CD4-positive, alpha-beta T cell treated with Interferon gamma for 1 hour (primary cell): ENCODE data around the gene HBA2.
A peak's percentile ranks its signal among the peaks of the same experiment; 100 is the strongest.
"Not testable (repeated sequence)": the region's sequence is repeated elsewhere in the genome, so short reads cannot be mapped to it uniquely, and the experiment has no call there.

ENCODE experiments used
- DNase-seq: peaks from one replicate; pipeline ENCODE4 v3.0.0-alpha.2; 2020

The HBA2 gene

DNA sequence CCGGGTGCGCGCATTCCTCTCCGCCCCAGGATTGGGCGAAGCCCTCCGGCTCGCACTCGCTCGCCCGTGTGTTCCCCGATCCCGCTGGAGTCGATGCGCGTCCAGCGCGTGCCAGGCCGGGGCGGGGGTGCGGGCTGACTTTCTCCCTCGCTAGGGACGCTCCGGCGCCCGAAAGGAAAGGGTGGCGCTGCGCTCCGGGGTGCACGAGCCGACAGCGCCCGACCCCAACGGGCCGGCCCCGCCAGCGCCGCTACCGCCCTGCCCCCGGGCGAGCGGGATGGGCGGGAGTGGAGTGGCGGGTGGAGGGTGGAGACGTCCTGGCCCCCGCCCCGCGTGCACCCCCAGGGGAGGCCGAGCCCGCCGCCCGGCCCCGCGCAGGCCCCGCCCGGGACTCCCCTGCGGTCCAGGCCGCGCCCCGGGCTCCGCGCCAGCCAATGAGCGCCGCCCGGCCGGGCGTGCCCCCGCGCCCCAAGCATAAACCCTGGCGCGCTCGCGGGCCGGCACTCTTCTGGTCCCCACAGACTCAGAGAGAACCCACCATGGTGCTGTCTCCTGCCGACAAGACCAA is at the start of gene HBA2:
Gene HBA2 (plus strand): TSS at position 503 of the 568 bp plus-strand sequence. CDS start 37 bp downstream, at position 540.
- DNase-seq: not testable (repeated sequence)

DNA sequence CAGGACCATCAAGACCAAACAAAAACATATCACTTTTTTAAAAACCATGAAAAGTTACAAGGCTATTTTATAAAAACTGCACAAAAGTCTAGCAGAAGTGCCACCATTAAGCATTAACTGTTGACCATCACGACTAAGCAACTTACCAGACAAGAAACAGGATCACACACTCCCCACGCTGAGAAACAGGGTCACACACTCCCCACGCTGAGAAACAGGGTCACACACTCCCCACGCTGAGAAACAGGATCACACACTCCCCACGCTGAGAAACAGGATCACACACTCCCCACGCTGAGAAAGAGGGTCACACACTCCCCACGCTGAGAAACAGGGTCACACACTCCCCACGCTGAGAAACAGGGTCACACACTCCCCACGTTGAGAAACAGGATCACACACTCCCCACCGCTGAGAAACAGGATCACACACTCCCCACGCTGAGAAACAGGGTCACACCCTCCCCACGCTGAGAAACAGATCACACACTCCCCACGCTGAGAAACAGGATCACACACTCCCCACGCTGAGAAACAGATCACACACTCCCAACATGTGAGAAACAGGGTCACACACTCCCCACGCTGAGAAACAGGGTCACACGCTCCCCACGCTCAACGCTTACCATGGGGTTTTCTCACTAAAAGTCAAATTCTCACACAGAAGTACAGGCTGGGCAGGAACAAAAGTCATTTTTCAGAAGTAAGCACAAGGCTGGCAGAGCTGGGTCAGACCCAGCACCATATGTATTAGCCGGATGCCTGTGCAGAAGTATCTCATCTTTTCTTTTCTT is 48.9 kb upstream of the HBA2 start:
- peak; percentile 13 for DNase-seq

DNA sequence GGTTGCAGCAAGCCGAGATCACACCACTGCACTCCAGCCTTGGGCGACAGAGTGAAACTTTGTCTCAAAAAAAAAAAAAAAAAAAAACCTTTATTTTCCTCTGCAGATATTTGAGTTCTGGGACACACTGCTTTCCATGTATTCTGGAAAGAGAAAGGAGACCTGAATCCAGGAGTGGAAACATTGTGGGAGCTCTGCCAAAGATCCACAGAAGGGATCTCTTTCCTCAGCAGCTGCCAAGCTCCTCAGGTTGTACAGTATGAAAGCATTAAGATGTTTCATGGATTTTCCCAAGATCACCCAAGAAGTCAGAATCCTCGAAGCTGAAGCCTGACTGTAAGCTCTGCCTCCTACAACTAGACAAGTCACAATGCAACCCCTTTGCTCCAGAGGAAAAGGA is 47.7 kb upstream of the HBA2 start:
- no peak for DNase-seq

DNA sequence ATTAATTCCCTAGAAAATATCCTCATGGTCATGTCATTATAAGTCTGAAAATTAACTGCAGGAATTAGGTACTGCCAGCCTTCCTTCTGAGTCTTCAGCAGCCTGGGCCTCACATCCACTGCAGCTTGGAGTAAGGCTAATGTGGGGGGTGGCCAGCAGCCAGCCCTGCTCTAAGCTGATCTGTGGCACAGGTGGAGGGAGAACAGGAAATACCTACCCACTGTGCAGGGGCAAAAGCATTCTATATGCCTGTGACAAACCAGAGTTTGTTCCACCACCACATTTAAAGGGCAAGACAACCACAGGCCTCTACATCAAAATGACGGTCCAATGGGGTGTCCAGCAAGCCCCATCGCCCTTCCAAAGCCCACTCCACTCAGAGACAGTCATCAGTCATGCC is 43.6 kb upstream of the HBA2 start:
- DNase-seq: no peak

DNA sequence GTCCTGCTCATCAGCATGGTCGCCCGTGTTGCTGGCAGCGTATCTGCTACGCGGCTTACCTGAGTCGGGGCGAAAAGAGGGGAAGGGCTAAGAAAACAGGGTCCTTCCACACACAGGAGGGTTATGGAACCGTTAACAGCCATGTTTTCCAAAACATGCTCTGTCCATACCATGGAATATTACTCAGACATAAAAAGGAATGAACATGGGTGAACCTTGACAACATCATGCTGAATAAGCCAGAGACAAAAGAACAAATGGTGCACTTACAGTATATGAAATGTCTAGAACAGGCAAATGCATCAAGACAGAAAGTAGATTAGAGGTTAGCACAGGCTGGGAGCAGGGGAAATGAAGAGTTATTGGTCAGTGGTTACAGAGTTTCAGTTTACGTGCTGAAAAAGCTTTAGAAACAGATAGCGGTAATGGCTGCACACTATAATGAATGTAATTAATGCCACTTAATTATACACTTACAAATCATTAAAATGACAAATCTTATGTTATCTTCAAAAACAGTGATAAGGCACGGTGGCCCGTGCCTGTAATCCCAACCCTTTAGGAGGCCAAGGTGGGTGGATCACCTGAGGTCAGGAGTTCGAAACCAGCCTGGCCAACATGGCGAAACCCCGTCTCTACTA is 42.0 kb upstream of the HBA2 start:
- no peak for DNase-seq

DNA sequence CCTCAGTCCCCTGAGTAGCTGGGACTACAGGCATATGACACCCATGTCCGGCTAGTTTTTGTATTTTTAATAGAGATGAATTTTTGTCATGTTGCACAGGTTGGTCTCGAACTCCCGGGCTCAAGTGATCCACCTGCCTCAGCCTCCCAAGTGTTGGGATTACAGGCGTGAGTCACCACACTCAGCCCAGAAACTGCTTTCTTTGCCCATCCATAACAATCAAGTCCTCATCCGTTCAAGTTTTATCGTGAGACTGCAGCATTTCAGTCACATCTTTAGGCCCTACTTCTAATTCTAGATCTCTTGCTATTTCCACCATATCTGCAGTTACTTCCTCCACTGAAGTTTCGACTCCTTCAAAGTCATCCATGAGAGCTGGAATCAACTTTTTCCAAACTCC is 40.6 kb upstream of the HBA2 start:
- DNase-seq: no peak

DNA sequence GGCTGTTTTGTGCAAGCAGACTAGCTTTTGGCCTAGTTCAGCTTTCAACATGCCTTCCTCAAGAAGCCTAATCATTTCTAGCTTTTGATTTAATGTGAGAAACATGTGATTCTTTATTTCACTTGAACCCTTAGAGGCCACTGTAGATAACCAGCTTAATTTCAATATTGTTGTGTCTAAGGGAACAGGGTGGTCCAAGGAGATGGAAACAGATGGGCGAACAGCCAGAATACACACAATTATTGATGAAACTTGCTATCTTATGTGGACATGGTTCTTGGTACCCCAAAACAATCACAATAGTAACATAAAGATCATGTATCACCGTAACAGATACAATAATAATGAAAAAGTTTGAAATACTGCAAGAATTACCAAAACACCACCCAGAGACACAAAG is 39.0 kb upstream of the HBA2 start:
- no peak for DNase-seq

DNA sequence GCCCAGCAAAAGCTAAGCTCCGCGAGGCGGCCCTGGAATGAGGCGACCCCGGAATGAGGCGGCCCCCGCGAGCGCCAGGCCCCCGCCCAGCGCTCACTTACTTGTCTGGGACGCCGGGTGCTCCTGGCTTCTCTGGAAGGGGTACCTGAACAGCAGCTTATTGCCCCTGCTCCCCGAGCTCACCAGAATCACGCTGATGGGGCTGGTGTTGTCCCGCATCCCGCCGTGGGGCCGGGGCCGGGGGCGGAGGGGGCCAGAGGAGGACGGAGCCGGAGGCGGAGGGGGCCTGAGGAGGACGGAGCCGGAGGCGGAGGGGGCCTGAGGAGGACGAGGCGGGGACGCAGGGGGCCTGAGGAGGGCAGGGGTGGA is 34.6 kb upstream of the HBA2 start:
- no peak for DNase-seq

DNA sequence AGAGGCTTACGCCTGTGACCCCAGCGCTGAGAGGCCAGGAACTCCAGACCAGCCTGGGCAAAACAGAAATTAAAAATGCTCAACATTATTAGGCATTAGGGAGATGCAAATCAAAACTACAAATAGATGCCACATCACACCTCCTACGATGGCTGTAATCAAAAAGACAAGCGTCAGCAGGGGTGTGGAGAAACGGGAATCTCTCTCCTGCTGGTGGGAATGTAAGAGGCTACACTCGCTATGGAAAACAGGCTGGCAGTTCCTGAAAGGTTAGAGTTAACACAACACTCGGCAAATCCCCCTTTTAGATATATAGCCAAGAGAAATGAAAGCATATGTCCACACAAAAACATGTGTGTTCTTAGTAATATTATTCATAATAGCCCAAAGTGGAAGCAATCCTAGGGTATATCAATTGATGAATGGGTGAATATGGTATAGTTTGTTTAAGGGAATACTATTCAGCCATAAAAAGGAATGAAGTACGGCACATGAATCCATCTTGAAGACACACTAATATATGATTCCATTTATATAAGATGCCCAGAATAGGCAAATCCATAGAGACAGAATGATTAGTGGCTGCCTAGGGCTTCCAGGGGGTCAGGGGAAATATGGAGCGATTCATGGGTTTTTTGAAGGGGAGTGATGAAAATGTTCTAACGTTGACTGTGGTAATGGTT is 32.4 kb upstream of the HBA2 start:
- no peak for DNase-seq

DNA sequence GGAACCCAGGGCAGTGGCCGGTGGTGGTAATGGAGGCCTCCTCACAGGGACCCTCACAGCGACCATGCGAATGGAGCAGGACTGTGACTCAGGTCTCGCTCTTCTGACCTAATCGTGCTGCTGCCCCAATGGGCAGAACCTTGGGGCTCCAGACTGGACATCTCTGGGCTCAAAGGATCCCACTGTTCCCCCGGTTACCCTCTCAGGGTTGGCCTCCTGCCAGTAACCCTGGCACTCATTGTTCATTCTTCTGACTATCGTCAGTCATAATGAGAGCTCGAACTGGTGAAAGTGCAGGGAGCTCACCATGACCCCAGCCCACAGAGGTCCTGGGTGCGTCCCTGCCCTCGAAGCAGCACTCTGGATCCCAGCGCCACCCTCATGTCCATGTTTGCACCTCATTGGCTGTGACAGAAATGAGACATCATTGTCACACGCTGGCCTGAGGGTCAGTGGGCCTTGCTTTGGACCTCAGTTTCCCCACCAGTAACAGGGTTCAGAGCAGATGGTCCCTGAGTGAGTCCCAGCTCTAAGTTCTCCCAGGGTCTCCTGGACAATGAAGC is 30.2 kb upstream of the HBA2 start:
- no peak for DNase-seq

DNA sequence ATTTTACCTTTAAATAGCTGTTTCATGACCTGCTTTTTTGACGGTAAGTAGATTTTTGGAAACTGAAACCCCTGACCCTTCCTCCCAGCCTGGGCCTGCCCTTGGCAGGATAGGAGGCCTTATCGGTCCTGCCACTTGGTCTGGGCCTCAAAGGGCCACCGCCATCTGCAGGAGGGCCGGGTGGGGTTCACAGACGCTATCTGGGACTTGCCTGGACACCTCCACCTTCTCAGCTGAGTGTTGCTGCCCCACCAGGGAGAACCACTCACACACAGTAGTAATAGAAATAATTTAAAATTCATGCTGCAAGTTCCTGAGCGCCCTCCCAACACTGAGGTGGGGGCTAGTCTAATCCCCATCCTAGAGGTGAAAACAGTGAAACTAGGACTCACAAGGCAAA is 29.6 kb upstream of the HBA2 start:
- DNase-seq: no peak

DNA sequence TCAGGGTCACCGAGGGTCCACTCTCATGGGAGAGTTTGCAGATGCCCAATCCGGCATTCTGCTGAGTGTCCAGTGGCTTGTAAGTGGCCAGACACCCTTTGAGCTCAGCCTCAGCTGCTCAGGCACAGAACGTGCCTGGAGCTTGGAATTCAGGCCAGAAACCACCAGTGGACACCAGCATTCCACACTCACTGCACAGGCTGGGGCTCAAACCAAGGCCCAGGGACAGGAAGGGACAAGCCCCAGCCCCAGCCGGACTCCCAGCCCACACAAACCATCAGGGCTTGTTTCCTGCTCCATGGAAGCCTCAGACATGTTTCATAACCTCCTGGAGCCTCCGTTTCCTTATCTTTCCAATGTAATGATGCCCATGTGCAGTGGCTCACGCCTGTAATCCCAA is 29.2 kb upstream of the HBA2 start:
- DNase-seq: no peak

DNA sequence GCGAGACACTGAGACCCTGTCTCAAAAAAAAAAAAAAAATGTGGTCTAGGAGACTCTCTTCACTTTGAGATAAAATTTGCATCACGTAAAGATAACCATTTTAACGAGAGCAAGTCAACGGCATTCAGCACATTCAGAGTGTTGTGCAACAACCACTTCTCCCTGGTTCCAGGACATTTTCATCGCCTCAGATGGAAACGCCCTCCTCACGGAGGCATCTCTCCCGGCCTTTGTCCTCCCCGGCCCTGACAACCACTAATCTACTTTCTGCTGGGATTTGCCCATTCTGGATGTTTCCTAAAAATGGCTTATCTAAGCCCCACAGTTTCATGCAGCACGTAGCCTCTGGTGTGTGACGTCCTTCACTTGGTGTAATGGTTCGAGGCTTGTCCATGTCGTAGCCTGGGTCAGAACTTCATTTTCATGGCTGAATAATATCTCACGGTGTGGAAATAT is 27.9 kb upstream of the HBA2 start:
- no peak for DNase-seq

DNA sequence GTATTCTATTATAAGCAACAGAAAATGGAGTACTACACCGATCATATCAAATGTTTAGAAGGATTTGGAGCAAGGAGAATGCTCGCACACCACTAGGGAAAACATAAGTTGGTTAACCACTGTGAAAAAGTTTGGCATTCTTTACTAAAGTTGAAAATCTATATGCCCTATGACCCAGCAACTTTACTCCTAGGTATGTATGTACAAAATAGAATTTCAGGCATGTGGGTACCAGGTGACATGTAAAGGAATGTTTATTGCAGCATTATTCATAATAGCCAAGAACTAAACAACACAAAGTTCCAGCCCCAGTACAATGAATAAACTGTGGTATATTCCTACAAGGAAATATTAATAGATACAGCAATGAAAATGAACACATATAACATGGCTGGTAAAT is 26.0 kb upstream of the HBA2 start:
- DNase-seq: no peak

DNA sequence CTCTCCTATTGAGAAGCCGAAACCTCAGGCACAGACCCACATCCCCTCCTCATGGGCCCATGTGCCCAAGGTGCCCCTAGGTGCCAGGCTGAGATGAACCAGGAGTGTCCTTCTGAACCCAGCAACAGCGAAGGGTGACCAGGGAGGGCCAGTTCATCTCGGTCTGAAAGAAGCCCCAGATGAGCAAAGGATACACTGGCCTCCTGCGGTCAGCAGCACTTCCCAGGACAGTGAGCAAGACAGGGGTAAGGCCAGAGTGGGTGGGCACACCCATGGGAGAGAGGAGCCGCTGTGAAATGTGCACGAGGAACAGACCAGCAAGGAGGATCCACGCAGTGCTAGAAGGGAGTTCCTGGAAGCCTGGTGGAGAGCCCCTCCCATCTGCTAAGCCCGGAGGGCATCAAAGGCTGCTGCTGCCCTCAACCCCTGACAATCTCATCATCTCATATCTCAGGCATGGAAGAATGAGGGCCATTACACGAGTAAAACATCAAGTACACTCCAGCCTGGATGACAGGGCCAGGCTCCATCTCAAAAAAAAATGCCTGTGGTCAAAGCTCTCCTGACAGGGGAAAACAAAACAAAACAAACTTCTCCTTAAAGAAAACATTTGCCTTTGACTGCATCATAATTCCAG is 23.5 kb upstream of the HBA2 start:
- no peak for DNase-seq

DNA sequence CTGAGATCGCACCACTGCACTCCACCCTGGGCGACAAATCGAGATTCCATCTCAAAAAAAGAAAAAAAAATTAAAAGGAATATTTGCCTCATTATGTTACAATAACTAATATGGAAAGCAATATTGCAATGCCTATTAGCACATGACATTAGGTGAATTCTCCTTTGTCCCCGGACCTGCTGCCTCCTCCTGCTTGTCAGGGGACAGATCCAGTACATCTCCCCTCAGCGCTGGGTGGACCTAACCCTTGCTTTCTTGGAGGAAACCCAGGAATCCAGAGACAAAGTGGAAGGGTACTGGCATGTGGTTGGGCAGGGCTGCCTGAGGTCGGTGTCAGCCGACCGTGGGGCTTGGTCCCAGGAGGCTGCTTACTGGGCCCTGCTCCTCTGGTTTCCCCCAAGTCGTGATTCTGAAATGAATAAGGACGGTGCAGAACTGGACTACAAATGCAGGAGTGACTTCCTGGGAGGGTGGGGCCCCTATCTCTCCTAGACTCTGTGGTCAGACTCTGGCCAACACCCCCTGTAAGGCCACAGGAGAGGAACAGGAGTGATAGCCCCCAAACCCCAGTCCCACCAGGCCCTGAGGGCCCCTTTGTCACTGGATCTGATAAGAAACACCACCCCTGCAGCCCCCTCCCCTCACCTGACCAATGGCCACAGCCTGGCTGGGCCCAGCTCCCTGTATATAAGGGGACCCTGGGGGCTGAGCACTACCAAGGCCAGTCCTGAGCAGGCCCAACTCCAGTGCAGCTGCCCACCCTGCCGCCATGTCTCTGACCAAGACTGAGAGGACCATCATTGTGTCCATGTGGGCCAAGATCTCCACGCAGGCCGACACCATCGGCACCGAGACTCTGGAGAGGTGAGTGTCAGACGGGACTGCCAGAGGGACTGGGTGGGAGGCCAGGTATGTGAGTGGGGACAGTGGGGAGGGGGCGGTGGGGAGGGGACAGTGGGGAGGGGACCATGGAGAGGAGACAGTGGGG is 20.2 kb upstream of the HBA2 start, which contains the start of gene HBZ:
Gene HBZ (plus strand): TSS at position 504 of the 988 bp plus-strand sequence. CDS start 266 bp downstream, at position 770.
- no peak for DNase-seq

DNA sequence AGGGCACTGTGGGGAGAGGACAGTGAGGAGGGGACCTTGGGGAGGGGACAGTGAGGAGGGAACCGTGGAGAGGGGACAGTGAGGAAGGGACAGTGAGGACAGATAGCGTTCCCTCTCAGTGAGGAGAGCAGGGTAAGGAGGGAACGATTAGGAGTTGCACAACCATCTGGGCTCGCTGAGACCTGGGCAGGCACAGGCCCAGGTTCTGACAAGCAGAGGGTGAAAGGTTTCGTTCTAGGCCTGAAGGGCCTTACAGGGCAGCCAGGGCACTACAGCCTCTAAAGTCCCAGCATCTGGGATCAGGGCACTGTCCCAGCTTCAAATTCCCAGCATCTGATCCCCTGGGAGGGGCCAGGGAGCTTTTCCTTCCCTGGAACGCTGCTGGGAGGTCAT is 19.6 kb upstream of the HBA2 start:
- not testable (repeated sequence) for DNase-seq

DNA sequence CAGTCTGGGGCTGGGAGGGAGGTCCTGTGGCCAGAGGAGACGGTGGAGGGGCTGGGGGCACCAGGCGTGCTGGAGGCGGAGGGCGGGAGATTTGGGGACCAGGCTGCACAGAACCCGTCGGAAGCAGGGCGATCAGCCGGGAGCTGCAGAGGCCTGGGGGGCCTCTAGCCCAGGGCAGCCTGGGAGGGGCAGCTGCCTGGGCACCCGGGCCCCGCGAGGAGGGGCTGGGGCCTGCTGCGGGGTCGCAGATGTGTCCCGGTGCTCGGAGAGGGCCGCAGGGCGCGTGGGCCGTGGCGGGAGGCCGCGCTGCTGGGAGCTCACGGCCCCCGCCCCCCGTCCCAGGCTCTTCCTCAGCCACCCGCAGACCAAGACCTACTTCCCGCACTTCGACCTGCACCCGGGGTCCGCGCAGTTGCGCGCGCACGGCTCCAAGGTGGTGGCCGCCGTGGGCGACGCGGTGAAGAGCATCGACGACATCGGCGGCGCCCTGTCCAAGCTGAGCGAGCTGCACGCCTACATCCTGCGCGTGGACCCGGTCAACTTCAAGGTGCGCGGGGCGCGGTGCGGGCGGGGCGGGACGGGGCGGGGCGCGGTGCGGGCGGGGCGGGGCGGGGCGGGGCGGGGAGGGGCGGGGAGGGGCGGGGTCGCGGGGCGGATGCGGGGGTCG is 19.0 kb upstream of the HBA2 start:
- not testable (repeated sequence) for DNase-seq

DNA sequence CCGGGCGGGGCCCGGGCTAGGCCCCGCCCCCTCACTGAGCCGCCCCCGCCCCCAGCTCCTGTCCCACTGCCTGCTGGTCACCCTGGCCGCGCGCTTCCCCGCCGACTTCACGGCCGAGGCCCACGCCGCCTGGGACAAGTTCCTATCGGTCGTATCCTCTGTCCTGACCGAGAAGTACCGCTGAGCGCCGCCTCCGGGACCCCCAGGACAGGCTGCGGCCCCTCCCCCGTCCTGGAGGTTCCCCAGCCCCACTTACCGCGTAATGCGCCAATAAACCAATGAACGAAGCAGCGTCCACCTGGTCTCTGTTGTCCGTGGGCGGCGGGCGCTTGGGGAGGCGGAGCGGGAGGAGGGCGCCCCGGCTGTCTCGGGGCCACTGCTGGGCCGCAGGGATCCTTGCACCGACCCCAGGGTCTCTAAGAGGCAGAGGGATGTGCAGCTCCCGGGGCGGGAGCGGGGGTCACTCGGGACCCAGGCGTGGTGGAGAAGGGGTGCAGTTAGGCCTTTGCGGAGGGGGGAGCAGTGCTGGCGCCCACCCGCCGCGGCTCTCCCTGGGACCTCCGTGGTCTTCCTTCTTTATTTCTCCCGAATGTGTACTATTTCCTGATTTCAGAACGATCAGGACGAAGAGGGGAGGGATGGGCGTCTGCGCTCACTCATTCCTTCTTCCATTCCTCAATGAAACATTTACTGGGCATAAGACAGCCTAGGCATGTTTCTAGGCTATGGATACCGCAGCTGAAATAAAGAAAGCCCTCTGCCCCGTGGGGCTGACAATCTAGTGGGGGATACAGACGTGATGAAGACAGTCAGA is 18.3 kb upstream of the HBA2 start:
- DNase-seq: no peak

DNA sequence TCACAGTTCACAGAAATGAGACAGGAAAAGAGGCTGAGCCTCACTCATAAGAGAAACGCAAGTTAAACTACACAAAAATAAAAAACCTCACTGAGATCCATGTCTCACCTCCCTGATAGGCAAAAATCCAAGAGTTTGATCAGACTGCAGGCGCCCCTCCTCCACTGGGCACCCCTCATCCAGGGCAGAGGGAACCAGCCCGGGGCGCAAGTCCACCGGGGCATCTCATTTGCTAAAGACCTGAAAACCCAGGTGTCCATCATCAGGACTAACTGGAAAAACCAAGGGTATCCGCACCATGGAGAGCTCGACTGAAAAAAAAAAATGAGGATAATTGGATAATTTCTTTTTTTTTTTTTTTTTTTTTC is 17.7 kb upstream of the HBA2 start:
- DNase-seq: no peak
